KOPT-K1 (cell line): Measurements from ENCODE around the gene RNU6-1.

ENCODE experiments used
- H3K27ac ChIP-seq: fragments of 200-600 bp; sonication (generic); 2 replicates; pipeline ENCODE4 v1.5.1; 2016; ENCODE audit warnings: antibody characterized with exemption, mild to moderate bottlenecking, low read depth, low read length; ENCODE audit not compliant: poor library complexity, severe bottlenecking
- H3K36me3 ChIP-seq: fragments of 200-600 bp; sonication (generic); 2 replicates; pipeline ENCODE4 v1.5.1; 2017; ENCODE audit warnings: antibody characterized with exemption, mild to moderate bottlenecking, low read length, moderate library complexity; ENCODE audit not compliant: insufficient read depth
- H3K9me3 ChIP-seq: fragments of 200-600 bp; sonication (generic); 2 replicates; pipeline ENCODE4 v1.5.1; 2017; ENCODE audit warnings: antibody characterized with exemption, low read length, mild to moderate bottlenecking; ENCODE audit not compliant: insufficient read depth, poor library complexity, severe bottlenecking

Gene RNU6-1

GRCh38 chr15:67832031-67832551, 7.8 kb downstream of the RNU6-1 start:
- H3K27ac ChIP-seq, result no peak overlapping the region
- H3K9me3 ChIP-seq, result peaks cover 19% of the 10 kb centered on the region
- H3K36me3 ChIP-seq, result no peaks in the 10 kb centered on the region

- Histone ChIP-seq H3K27ac (no peak overlapping the region), H3K9me3 (peaks cover 23% of the 10 kb centered on the region), H3K36me3 (no peaks in the 10 kb centered on the region)
Measured at GRCh38 chr15:67831363-67831762, 8.5 kb downstream of the RNU6-1 start.

GRCh38 chr15:67829647-67830504, 10.0 kb downstream of the RNU6-1 start:
- Histone ChIP-seq H3K9me3 (peaks cover 33% of the 10 kb centered on the region), H3K27ac (no peak overlapping the region), H3K36me3 (no peaks in the 10 kb centered on the region)

GRCh38 chr15:67828969-67829646, 10.7 kb downstream of the RNU6-1 start:
- Histone ChIP-seq H3K36me3 (no peaks in the 10 kb centered on the region), H3K9me3 (peaks cover 33% of the 10 kb centered on the region), H3K27ac (no peak overlapping the region)

- Histone ChIP-seq H3K36me3 (no peaks in the 10 kb centered on the region), H3K27ac (no peak overlapping the region), H3K9me3 (peaks cover 33% of the 10 kb centered on the region)
Measured at GRCh38 chr15:67828278-67828968, 11.4 kb downstream of the RNU6-1 start.

- no peak overlapping the region for H3K27ac ChIP-seq
- H3K36me3 ChIP-seq, result no peaks in the 10 kb centered on the region
- H3K9me3 ChIP-seq, result peaks cover 33% of the 10 kb centered on the region
Measured at GRCh38 chr15:67827562-67828277, 12.1 kb downstream of the RNU6-1 start.

GRCh38 chr15:67826717-67827561, 12.9 kb downstream of the RNU6-1 start:
- Histone ChIP-seq H3K9me3 (peaks cover 33% of the 10 kb centered on the region), H3K36me3 (no peaks in the 10 kb centered on the region), H3K27ac (no peak overlapping the region)

GRCh38 chr15:67825881-67826716, 13.7 kb downstream of the RNU6-1 start:
- no peaks in the 10 kb centered on the region for H3K36me3 ChIP-seq

GRCh38 chr15:67824976-67825880, 14.6 kb downstream of the RNU6-1 start, which contains the start of gene SKOR1:
TSS of gene SKOR1 (plus strand) at chr15:67825509. CDS start at chr15:67825603, 94 bp downstream.
- H3K27ac ChIP-seq, result no peak within 1 kb of the TSS
- H3K36me3 ChIP-seq, result no peaks in the 10 kb centered on the region
- peaks cover 33% of the 10 kb centered on the region for H3K9me3 ChIP-seq

More at GRCh38 chr15:67825881-67826716, 13.7 kb downstream of the RNU6-1 start:
- H3K9me3 ChIP-seq, result peaks cover 33% of the 10 kb centered on the region
- H3K27ac ChIP-seq, result no peak overlapping the region

- no peaks in the 10 kb centered on the region for H3K36me3 ChIP-seq
- H3K9me3 ChIP-seq, result peaks cover 33% of the 10 kb centered on the region
- H3K27ac ChIP-seq, result no peak overlapping the region
Measured at GRCh38 chr15:67824197-67824968, 15.5 kb downstream of the RNU6-1 start.

GRCh38 chr15:67823314-67824196, 16.3 kb downstream of the RNU6-1 start:
- Histone ChIP-seq H3K36me3 (no peaks in the 10 kb centered on the region), H3K9me3 (peaks cover 28% of the 10 kb centered on the region), H3K27ac (no peak overlapping the region)
